ENCODE measurements around the gene MIPEP. TPM values are rescaled to one million over a fixed set of nuclear protein-coding genes. Genes with fewer than 3 reads are reported as not detected.

The MIPEP gene
- polyA plus RNA-seq, 6 donors from 2014 or later, result 5.1 to 27.3 (median 22.4) TPM

GRCh38 chr13:23695711-23696464, 193.3 kb downstream of the MIPEP start:
- Mint-ChIP-seq H3K27me3 (peaks cover 0 to 14% (median 11%) of the 10 kb centered on the region in 3 donors), H3K36me3 (no peaks in the 10 kb centered on the region), H3K9me3 (peaks cover 0 to 1% (median 0%) of the 10 kb centered on the region in 7 donors), H3K4me3 (peak overlapping the region; percentile 20 to 90 (median 85)), H3K27ac (peak overlapping the region; percentile 79 to 97 (median 96)), H3K4me1 (peaks cover 17 to 21% (median 17%) of the 10 kb centered on the region in 3 donors)
- DNase-seq (peak; percentile 79), ATAC-seq (ENCODE audit: low read depth in 2 of 2) (peak; percentile 88 to 91)

- DNase-seq (no peak), ATAC-seq (ENCODE audit: low read depth in 2 of 2) (no peak)
- H3K36me3 Mint-ChIP-seq, result no peaks in the 10 kb centered on the region
- H3K4me1 Mint-ChIP-seq, result peaks cover 17 to 21% (median 17%) of the 10 kb centered on the region in 3 donors
- H3K27ac Mint-ChIP-seq, result no peak overlapping the region
- no peaks in the 10 kb centered on the region for H3K9me3 Mint-ChIP-seq
- H3K27me3 Mint-ChIP-seq, result peaks cover 0 to 7% (median 4%) of the 10 kb centered on the region in 3 donors
- H3K4me3 Mint-ChIP-seq, result peak overlapping the region in 5 of 8 donors; percentile 33 to 70 (median 59)
Observed at GRCh38 chr13:23695196-23695595, 194.0 kb downstream of the MIPEP start.

- Mint-ChIP-seq H3K9me3 (no peaks in the 10 kb centered on the region), H3K27ac (peak overlapping the region in 1 of 6 donors; percentile 27), H3K4me1 (peaks cover 17 to 19% (median 17%) of the 10 kb centered on the region in 3 donors), H3K36me3 (no peaks in the 10 kb centered on the region), H3K27me3 (peaks cover 0 to 6% (median 0%) of the 10 kb centered on the region in 3 donors), H3K4me3 (no peak overlapping the region)
- DNase-seq (no peak), ATAC-seq (ENCODE audit: low read depth in 2 of 2) (no peak)
Observed at GRCh38 chr13:23692816-23693215, 196.4 kb downstream of the MIPEP start.

GRCh38 chr13:23690668-23691067, 198.5 kb downstream of the MIPEP start:
- Mint-ChIP-seq H3K27ac (no peak overlapping the region), H3K9me3 (peaks cover 0 to 5% (median 3%) of the 10 kb centered on the region in 7 donors)
- ATAC-seq (ENCODE audit: low read depth in 2 of 2), result no peak

GRCh38 chr13:23688336-23688735, 200.9 kb downstream of the MIPEP start:
- H3K4me3 Mint-ChIP-seq, result no peak overlapping the region
- peaks cover 0 to 28% (median 17%) of the 10 kb centered on the region in 7 donors for H3K9me3 Mint-ChIP-seq
- DNase-seq (no peak), ATAC-seq (ENCODE audit: low read depth in 2 of 2) (no peak)
- peaks cover 0 to 9% (median 0%) of the 10 kb centered on the region in 3 donors for H3K27me3 Mint-ChIP-seq
- no peaks in the 10 kb centered on the region for H3K36me3 Mint-ChIP-seq
- no peak overlapping the region for H3K27ac Mint-ChIP-seq
- H3K4me1 Mint-ChIP-seq, result no peaks in the 10 kb centered on the region

More at GRCh38 chr13:23690668-23691067, 198.5 kb downstream of the MIPEP start:
- Mint-ChIP-seq H3K4me1 (peaks cover 2 to 5% (median 4%) of the 10 kb centered on the region in 3 donors), H3K4me3 (no peak overlapping the region), H3K27me3 (peaks cover 0 to 9% (median 0%) of the 10 kb centered on the region in 3 donors), H3K36me3 (no peaks in the 10 kb centered on the region)
- DNase-seq, result no peak

GRCh38 chr13:23687614-23688013, 201.6 kb downstream of the MIPEP start:
- H3K9me3 Mint-ChIP-seq, result peaks cover 0 to 34% (median 19%) of the 10 kb centered on the region in 7 donors
- no peaks in the 10 kb centered on the region for H3K36me3 Mint-ChIP-seq
- no peaks in the 10 kb centered on the region for H3K4me1 Mint-ChIP-seq
- H3K27me3 Mint-ChIP-seq, result peaks cover 0 to 9% (median 4%) of the 10 kb centered on the region in 3 donors
- no peak for ATAC-seq (ENCODE audit: low read depth in 2 of 2)
- no peak for DNase-seq
- H3K4me3 Mint-ChIP-seq, result no peak overlapping the region
- no peak overlapping the region for H3K27ac Mint-ChIP-seq

GRCh38 chr13:23686948-23687347, 202.3 kb downstream of the MIPEP start:
- Mint-ChIP-seq H3K27ac (no peak overlapping the region), H3K27me3 (peaks cover 0 to 9% (median 5%) of the 10 kb centered on the region in 3 donors), H3K4me1 (no peaks in the 10 kb centered on the region), H3K4me3 (no peak overlapping the region), H3K9me3 (peaks cover 0 to 40% (median 20%) of the 10 kb centered on the region in 7 donors), H3K36me3 (peaks cover 0 to 4% of the 10 kb centered on the region in 2 donors)
- ATAC-seq (ENCODE audit: low read depth in 2 of 2) (no peak), DNase-seq (no peak)

- peaks cover 0 to 40% (median 21%) of the 10 kb centered on the region in 7 donors for H3K9me3 Mint-ChIP-seq
- no peak overlapping the region for H3K4me3 Mint-ChIP-seq
- no peak overlapping the region for H3K27ac Mint-ChIP-seq
- peaks cover 0 to 15% (median 14%) of the 10 kb centered on the region in 3 donors for H3K27me3 Mint-ChIP-seq
- H3K4me1 Mint-ChIP-seq, result no peaks in the 10 kb centered on the region
- DNase-seq (no peak), ATAC-seq (ENCODE audit: low read depth in 2 of 2) (no peak)
- peaks cover 0 to 5% of the 10 kb centered on the region in 2 donors for H3K36me3 Mint-ChIP-seq
Observed at GRCh38 chr13:23685416-23685815, 203.8 kb downstream of the MIPEP start.

- peaks cover 7 to 23% (median 18%) of the 10 kb centered on the region in 3 donors for H3K27me3 Mint-ChIP-seq
- peaks cover 0 to 40% (median 21%) of the 10 kb centered on the region in 7 donors for H3K9me3 Mint-ChIP-seq
- no peak for DNase-seq
- H3K4me1 Mint-ChIP-seq, result no peaks in the 10 kb centered on the region
- no peak overlapping the region for H3K27ac Mint-ChIP-seq
- no peak overlapping the region for H3K4me3 Mint-ChIP-seq
- ATAC-seq (ENCODE audit: low read depth in 2 of 2), result no peak
- peaks cover 0 to 5% of the 10 kb centered on the region in 2 donors for H3K36me3 Mint-ChIP-seq
Observed at GRCh38 chr13:23684647-23685046, 204.6 kb downstream of the MIPEP start.

- Mint-ChIP-seq H3K36me3 (peaks cover 0 to 5% of the 10 kb centered on the region in 2 donors), H3K27me3 (peaks cover 13 to 31% (median 19%) of the 10 kb centered on the region in 3 donors), H3K27ac (no peak overlapping the region), H3K9me3 (peaks cover 0 to 40% (median 21%) of the 10 kb centered on the region in 7 donors), H3K4me1 (no peaks in the 10 kb centered on the region), H3K4me3 (no peak overlapping the region)
- ATAC-seq (ENCODE audit: low read depth in 2 of 2) (no peak), DNase-seq (no peak)
Observed at GRCh38 chr13:23683084-23683483, 206.1 kb downstream of the MIPEP start.

GRCh38 chr13:23680845-23681669, 208.1 kb downstream of the MIPEP start:
- Mint-ChIP-seq H3K9me3 (peaks cover 0 to 47% (median 21%) of the 10 kb centered on the region in 7 donors), H3K27me3 (peaks cover 13 to 40% (median 18%) of the 10 kb centered on the region in 3 donors)

More at GRCh38 chr13:23680845-23681669, 208.1 kb downstream of the MIPEP start:
- H3K27ac Mint-ChIP-seq, result no peak overlapping the region
- H3K4me1 Mint-ChIP-seq, result no peaks in the 10 kb centered on the region
- DNase-seq (no peak), ATAC-seq (ENCODE audit: low read depth in 2 of 2) (no peak)
- no peak overlapping the region for H3K4me3 Mint-ChIP-seq
- H3K36me3 Mint-ChIP-seq, result peaks cover 0 to 5% of the 10 kb centered on the region in 2 donors
